ENCODE results near the gene KIF1C. TPM values are rescaled to one million over a fixed set of nuclear protein-coding genes. Genes with fewer than 3 reads are reported as not detected.
A peak's percentile ranks its signal among the peaks of the same experiment; 100 is the strongest.

The KIF1C gene
- total RNA-seq, 2 experiments from 2014 or later: 32.6 to 43.0 TPM

GRCh38 chr17:5077781-5078105 lies 80.0 kb downstream of the KIF1C start:
- ChIA-PET CTCF (interaction anchor here (0.9 to 1.1 kb wide), 2 partner anchors 14 to 16 kb away, joined by 4 to 5 read pairs; no protein-coding TSS in a partner anchor), POLR2A (interaction anchor here (0.9 kb wide), 1 partner anchor 118 kb away, joined by 3 read pairs; no protein-coding TSS in a partner anchor)
- Mint-ChIP-seq H3K9me3 (ENCODE audit: low read depth) (peaks cover under 1% of the 10 kb centered on the region), H3K4me3 (peak overlapping the region; percentile 73), H3K36me3 (ENCODE audit: low read depth) (peaks cover 20% of the 10 kb centered on the region), H3K27me3 (no peaks in the 10 kb centered on the region), H3K27ac (peak overlapping the region; percentile 95), H3K4me1 (peaks cover 30% of the 10 kb centered on the region)
- intact Hi-C loops (cut with DNase I, micrococcal nuclease): loop anchor here (1.0 to 5.0 kb wide), 6 partner anchors 33 to 127 kb away; partner anchors contain the start of genes ZNF232 (in 2 of the 2), SPAG7 (in 1 of the 2) and ZNF594 (in 1 of the 2)
- peak; percentile 5 for ATAC-seq
- no peak for DNase-seq

Small RNA genes within 50 kb of the gene (microRNA-seq; reads per million reads assigned to microRNA genes)
- gene MIR6864 (ENCODE audit: borderline replicate concordance) (not detected), gene MIR6865 (ENCODE audit: borderline replicate concordance) (not detected)

Other genes with a start within 250 kb of the KIF1C start
- not detected for gene TM4SF5, start 226.1 kb upstream of the KIF1C start, total RNA-seq
- under 1 TPM; 0.30 TPM for gene VMO1, start 211.6 kb upstream of the KIF1C start, total RNA-seq
- not detected for gene GLTPD2, start 209.0 kb upstream of the KIF1C start, total RNA-seq
- 100 to 1,000 TPM; 111 to 155 TPM for gene PSMB6, start 201.8 kb upstream of the KIF1C start, total RNA-seq
- gene PLD2, start 190.8 kb upstream of the KIF1C start, total RNA-seq: 10 to 100 TPM; 12.3 to 14.1 TPM
- 10 to 100 TPM; 48.2 to 57.7 TPM for gene MINK1, start 164.6 kb upstream of the KIF1C start, total RNA-seq
- 1 to 10 TPM; 2.6 to 2.8 TPM for gene C17orf107, start 98.4 kb upstream of the KIF1C start, total RNA-seq
- gene CHRNE, start 94.9 kb upstream of the KIF1C start, total RNA-seq: under 1 TPM; 0.59 to 0.84 TPM
- gene GP1BA, start 65.7 kb upstream of the KIF1C start, total RNA-seq: not detected
- gene SLC25A11, start 57.9 kb upstream of the KIF1C start, total RNA-seq: 10 to 100 TPM; 74.2 to 77.9 TPM
- 100 to 1,000 TPM; 147 to 189 TPM for gene RNF167, start 57.7 kb upstream of the KIF1C start, total RNA-seq
- 1,000 to 10,000 TPM; 1,809 to 1,911 TPM for gene PFN1, start 49.4 kb upstream of the KIF1C start, total RNA-seq
- 10 to 100 TPM; 32.0 to 32.9 TPM for gene ENO3, start 46.8 kb upstream of the KIF1C start, total RNA-seq
- gene SPAG7, start 30.1 kb upstream of the KIF1C start, total RNA-seq: 10 to 100 TPM; 61.4 to 69.4 TPM
- gene CAMTA2, start 10.3 kb upstream of the KIF1C start, total RNA-seq: 100 to 1,000 TPM in 1 of 2 experiments, 10 to 100 TPM in 1; 98.2 to 124 TPM
- gene INCA1, start 428 bp upstream of the KIF1C start, total RNA-seq: under 1 TPM; 0.18 to 0.28 TPM
- gene SLC52A1, start 37.5 kb downstream of the KIF1C start, total RNA-seq: under 1 TPM; 0.16 to 0.26 TPM
- gene ZFP3, start 80.5 kb downstream of the KIF1C start, total RNA-seq: 1 to 10 TPM; 2.2 to 2.8 TPM
- 10 to 100 TPM; 16.1 to 16.2 TPM for gene ZNF232, start 113.9 kb downstream of the KIF1C start, total RNA-seq
- gene USP6, start 118.1 kb downstream of the KIF1C start, total RNA-seq: under 1 TPM in 1 of 2 experiments, not detected in 1; 0.07 TPM
- gene ZNF594, start 193.9 kb downstream of the KIF1C start, total RNA-seq: 1 to 10 TPM; 8.0 to 8.4 TPM
- gene SCIMP, start 236.9 kb downstream of the KIF1C start, total RNA-seq: not detected